RWPE2 (cell line): Measurements from ENCODE around the gene RBMS3.
A peak's percentile ranks its signal among the peaks of the same experiment; 100 is the strongest.

ENCODE experiments used
- ATAC-seq: fragments of 200-7000 bp; cut with Tn5 transposase; 3 replicates; pipeline ENCODE4 v1.9.1; 2021; ENCODE audit warnings: low read depth
- DNase-seq: peaks from one replicate; pipeline ENCODE4 v3.0.0-alpha.2; 2020; ENCODE audit warnings: low spot score
- H3K27ac ChIP-seq: fragments of 450-650 bp; 2 replicates; pipeline ENCODE4 v1.5.1; 2017; ENCODE audit warnings: mild to moderate bottlenecking; ENCODE audit not compliant: poor library complexity, severe bottlenecking
- H3K27me3 ChIP-seq: fragments of 250-450 bp; sonication (Bioruptor Pico); 2 replicates; pipeline ENCODE4 v1.5.1; 2021; ENCODE audit warnings: mild to moderate bottlenecking, moderate library complexity; ENCODE audit not compliant: insufficient read depth, poor library complexity, severe bottlenecking
- H3K36me3 ChIP-seq: fragments of 250-450 bp; sonication (Bioruptor Pico); 2 replicates; pipeline ENCODE4 v1.5.1; 2020; ENCODE audit warnings: low read depth, mild to moderate bottlenecking, moderate library complexity
- H3K4me1 ChIP-seq: fragments of 250-450 bp; sonication (Bioruptor Pico); 2 replicates; pipeline ENCODE4 v1.5.1; 2021; ENCODE audit warnings: mild to moderate bottlenecking, moderate library complexity; ENCODE audit not compliant: insufficient read depth, poor library complexity, severe bottlenecking
- H3K4me3 ChIP-seq: fragments of 250-450 bp; sonication (Bioruptor Pico); 2 replicates; pipeline ENCODE4 v1.5.1; 2021; ENCODE audit warnings: mild to moderate bottlenecking, moderate library complexity; ENCODE audit not compliant: severe bottlenecking
- H3K9me3 ChIP-seq: fragments of 250-450 bp; sonication (Bioruptor Pico); 2 replicates; pipeline ENCODE4 v1.5.1; 2021; ENCODE audit warnings: mild to moderate bottlenecking, moderate library complexity; ENCODE audit not compliant: severe bottlenecking
- CTCF ChIP-seq: fragments of 450-650 bp; IDR thresholded peaks from one replicate; pipeline ENCODE4 v1.5.1; 2017; ENCODE audit warnings: mild to moderate bottlenecking, moderate library complexity; ENCODE audit not compliant: poor library complexity, severe bottlenecking

Gene RBMS3

DNA sequence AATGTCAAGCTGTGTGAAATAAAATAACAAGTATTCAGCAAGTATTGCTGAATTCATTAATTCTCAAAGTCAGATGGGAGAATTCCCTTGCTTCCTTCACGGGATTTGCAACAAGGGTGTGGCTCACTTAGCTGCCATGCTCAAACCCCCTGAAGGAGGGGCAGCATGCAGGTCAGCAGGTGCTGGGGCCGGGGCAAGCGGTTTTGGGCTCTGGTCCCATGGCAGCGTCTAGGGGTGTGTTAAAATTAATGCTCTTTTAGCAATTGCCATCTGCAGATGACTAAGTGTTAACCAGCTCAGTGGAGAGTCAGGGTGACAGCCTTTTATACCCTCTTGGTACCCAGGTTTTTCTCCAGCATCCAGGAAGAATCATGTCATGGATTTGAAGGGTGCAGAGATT lies 40.0 kb upstream of the RBMS3 start:
- DNase-seq (no peak), ATAC-seq (no peak)
- Histone ChIP-seq H3K27me3 (no peaks in the 10 kb centered on the region), H3K27ac (peak overlapping the region; percentile 44), H3K9me3 (no peaks in the 10 kb centered on the region), H3K4me3 (no peak overlapping the region), H3K4me1 (peaks cover 18% of the 10 kb centered on the region), H3K36me3 (no peaks in the 10 kb centered on the region)
- no peak for TF ChIP-seq CTCF

- ATAC-seq (no peak), DNase-seq (no peak)
- no peak overlapping the region for H3K27ac ChIP-seq
- H3K4me3 ChIP-seq, result no peak overlapping the region
- no peaks in the 10 kb centered on the region for H3K36me3 ChIP-seq
- TF ChIP-seq CTCF, result no peak
- no peaks in the 10 kb centered on the region for H3K9me3 ChIP-seq
- H3K27me3 ChIP-seq, result no peaks in the 10 kb centered on the region
- H3K4me1 ChIP-seq, result peaks cover 18% of the 10 kb centered on the region
Observed at GRCh38 chr3:29241855-29242254, 39.0 kb upstream of the RBMS3 start.

DNA sequence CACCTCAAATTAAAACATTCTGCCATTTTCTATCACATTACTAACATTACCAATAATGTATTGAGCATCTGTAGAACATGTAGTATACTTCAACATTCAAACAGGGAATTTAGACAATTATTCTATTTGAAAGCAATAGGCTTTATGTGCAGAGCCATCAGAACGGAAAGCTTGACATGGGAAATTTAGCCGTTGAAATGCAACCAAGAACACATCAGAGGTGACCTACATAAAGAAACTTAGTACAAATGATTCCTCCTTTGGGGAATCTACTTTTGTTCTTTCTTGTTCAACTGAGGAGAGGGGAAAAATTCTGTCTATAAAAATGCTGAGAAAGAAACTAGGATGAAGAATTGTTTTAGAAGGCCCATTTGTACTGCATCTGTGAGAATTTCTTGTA lies 38.6 kb upstream of the RBMS3 start:
- ATAC-seq, result no peak
- H3K4me3 ChIP-seq, result no peak overlapping the region

DNA sequence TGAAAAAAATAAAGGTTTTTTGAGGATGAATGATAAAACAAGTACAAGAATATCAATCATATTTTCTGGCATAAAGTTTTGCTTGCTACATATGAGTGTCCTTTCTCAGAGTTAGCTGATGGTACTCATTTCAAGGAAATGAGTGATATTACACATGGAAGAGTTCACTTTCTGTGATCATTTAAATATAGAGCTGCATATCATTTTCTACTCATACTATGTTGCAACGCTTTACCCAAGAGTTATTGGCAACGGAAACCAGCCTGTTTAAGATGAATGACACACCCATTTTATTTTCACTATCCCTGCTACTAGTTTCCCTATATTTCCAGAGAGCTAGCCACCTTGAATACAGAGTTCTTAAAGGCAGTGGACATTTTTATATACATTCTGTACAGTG lies 35.4 kb upstream of the RBMS3 start:
- no peaks in the 10 kb centered on the region for H3K27me3 ChIP-seq
- H3K27ac ChIP-seq, result no peak overlapping the region
- DNase-seq (no peak), ATAC-seq (peak; percentile 36; the same call in 1 of the 3 replicates)
- TF ChIP-seq CTCF, result no peak
- H3K4me3 ChIP-seq, result no peak overlapping the region
- no peaks in the 10 kb centered on the region for H3K9me3 ChIP-seq
- peaks cover 8% of the 10 kb centered on the region for H3K4me1 ChIP-seq
- H3K36me3 ChIP-seq, result no peaks in the 10 kb centered on the region

More for the DNA sequence above, 38.6 kb upstream of the RBMS3 start:
- Histone ChIP-seq H3K4me1 (peaks cover 18% of the 10 kb centered on the region), H3K27ac (no peak overlapping the region), H3K36me3 (no peaks in the 10 kb centered on the region), H3K27me3 (no peaks in the 10 kb centered on the region), H3K9me3 (no peaks in the 10 kb centered on the region)
- no peak for DNase-seq
- no peak for TF ChIP-seq CTCF

GRCh38 chr3:29247088-29247745 lies 33.7 kb upstream of the RBMS3 start:
- ATAC-seq, result no peak
- H3K27me3 ChIP-seq, result no peaks in the 10 kb centered on the region
- peaks cover 11% of the 10 kb centered on the region for H3K4me1 ChIP-seq
- DNase-seq, result no peak
- no peaks in the 10 kb centered on the region for H3K9me3 ChIP-seq
- H3K4me3 ChIP-seq, result no peak overlapping the region
- TF ChIP-seq CTCF, result no peak
- H3K36me3 ChIP-seq, result no peaks in the 10 kb centered on the region
- H3K27ac ChIP-seq, result no peak overlapping the region
